ENCODE results near the gene GRHL1. TPM values are rescaled to one million over a fixed set of nuclear protein-coding genes. Genes with fewer than 3 reads are reported as not detected.

GRHL1 gene
- total RNA-seq, 2 experiments from 2014 or later, result 0.69 to 0.79 TPM

DNA sequence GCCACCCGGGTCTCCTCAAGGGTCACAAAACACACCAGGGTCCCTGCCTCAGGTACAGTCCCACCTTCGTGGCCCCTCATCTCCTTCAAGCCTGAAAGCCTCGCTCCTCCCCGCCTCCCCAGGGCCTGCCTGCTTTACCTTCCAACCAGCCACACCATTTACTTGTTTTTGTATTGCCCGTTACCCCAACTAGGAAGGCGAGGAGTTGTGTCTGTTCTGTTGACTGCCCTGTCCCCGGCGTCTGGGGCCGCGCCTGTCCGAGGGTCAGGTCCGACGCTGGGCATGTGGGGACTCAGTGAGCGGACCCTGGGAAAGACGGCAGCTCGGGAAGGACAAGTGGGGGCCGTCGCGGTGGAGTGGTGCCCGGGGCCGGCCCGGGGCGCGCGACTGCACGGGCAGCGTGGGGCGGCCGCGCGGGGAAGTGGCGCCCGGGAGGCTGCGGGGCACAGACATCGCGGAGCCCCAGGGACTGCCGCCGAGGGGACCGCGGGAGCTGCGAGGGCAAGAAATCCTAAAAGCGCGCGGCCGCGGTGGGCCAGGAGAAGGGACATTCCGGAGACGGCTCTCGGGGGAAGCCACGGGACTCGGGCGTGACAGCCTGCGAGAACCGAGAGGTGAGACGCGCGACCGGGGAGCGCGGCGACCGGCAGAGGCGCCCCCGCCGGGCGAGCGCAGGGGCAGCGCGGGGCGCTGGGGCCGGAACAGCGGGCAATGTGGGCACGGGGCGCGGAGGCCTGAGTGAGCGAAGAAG lies 797 bp upstream of the GRHL1 start:
- CTCF ChIA-PET, result no interaction called here
- Mint-ChIP-seq H3K36me3 (ENCODE audit: low read depth) (no peaks in the 10 kb centered on the region), H3K9me3 (no peaks in the 10 kb centered on the region), H3K27me3 (ENCODE audit: low read depth) (peaks cover 35% of the 10 kb centered on the region), H3K4me1 (ENCODE audit: low read depth) (peaks cover 2% of the 10 kb centered on the region), H3K27ac (no peak overlapping the region), H3K4me3 (peak overlapping the region; percentile 75)
- intact Hi-C loops (cut with micrococcal nuclease), result loop anchor here (1.0 to 10.0 kb wide), 6 partner anchors 26 to 499 kb away; partner anchors contain the start of gene TAF1B
- peak; percentile 58 for DNase-seq

GRCh38 chr2:9951272-9951521 lies 296 bp upstream of the GRHL1 start:
- CTCF ChIA-PET, result no interaction called here
- H3K27me3 Mint-ChIP-seq (ENCODE audit: low read depth), result peaks cover 32% of the 10 kb centered on the region
- intact Hi-C loops (cut with micrococcal nuclease), result loop anchor here (1.0 to 10.0 kb wide), 6 partner anchors 26 to 498 kb away; partner anchors contain the start of gene TAF1B
- H3K27ac Mint-ChIP-seq, result no peak overlapping the region
- no peaks in the 10 kb centered on the region for H3K36me3 Mint-ChIP-seq (ENCODE audit: low read depth)
- H3K4me3 Mint-ChIP-seq, result peak overlapping the region; percentile 75
- no peak for DNase-seq
- no peaks in the 10 kb centered on the region for H3K9me3 Mint-ChIP-seq
- H3K4me1 Mint-ChIP-seq (ENCODE audit: low read depth), result peaks cover 2% of the 10 kb centered on the region

GRCh38 chr2:9952286-9952737 lies 819 bp downstream of the GRHL1 start:
- peaks cover 2% of the 10 kb centered on the region for H3K4me1 Mint-ChIP-seq (ENCODE audit: low read depth)
- H3K27me3 Mint-ChIP-seq (ENCODE audit: low read depth), result peaks cover 32% of the 10 kb centered on the region
- DNase-seq, result no peak
- intact Hi-C loops (cut with micrococcal nuclease), result loop anchor here (10.0 kb wide), 1 partner anchor 138 kb away; no protein-coding TSS in a partner anchor
- H3K4me3 Mint-ChIP-seq, result peak overlapping the region; percentile 72
- H3K36me3 Mint-ChIP-seq (ENCODE audit: low read depth), result no peaks in the 10 kb centered on the region
- no peaks in the 10 kb centered on the region for H3K9me3 Mint-ChIP-seq
- CTCF ChIA-PET, result interaction anchor here (1.0 kb wide), 1 partner anchor 153 kb away, joined by 5 read pairs; no protein-coding TSS in a partner anchor
- no peak overlapping the region for H3K27ac Mint-ChIP-seq

DNA sequence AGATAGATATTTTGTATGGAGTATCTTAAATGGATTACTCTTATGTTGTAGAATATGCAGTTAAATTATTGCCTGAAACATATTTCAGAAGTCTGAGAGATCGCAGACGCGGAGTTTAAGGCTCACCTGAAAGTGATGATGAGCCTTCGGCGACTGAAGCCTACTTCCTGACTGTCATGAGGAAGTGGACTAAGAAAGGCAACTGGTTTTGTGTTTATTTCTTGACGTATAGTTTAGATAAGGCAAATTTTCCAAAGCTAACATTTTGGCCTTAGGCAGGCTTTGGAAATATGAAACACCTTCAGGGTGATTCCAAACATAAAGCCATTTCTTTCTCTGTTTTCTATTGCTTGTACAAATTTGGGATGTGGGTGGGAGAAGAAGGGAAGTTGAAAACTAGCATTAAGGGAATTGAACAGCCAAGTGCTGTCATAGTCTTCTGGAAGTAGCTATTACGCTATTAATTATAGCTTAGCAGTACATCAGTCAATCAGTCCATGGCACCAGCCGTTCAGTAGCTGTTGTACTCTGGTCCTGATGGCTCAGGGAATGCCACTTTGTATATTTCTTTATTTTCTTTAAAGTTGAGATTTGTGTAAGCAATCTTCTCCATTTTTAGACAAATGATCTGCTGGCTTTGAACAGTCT lies 1.5 kb downstream of the GRHL1 start:
- H3K4me3 Mint-ChIP-seq, result no peak overlapping the region
- peaks cover 38% of the 10 kb centered on the region for H3K27me3 Mint-ChIP-seq (ENCODE audit: low read depth)
- intact Hi-C loops (cut with micrococcal nuclease), result loop anchor here (10.0 kb wide), 1 partner anchor 138 kb away; no protein-coding TSS in a partner anchor

DNA sequence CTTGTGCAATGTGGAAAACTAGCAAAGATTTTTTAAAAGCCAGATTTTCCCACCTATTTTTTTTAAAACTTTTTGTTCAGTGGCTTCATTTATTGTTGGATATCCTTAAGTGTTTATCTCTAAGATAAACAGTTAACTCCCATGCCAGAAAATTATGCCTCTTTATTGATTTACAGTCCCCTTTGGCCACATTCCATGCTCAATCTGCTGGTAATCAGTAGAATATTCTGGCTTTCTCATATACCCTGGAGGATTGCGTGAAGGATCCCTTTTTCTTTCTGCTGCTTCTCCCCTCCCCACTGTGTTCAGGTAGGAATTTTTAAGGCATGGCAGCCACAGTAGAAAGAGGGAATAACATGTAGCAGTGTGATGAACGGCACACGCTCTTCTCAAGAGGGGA lies 2.6 kb downstream of the GRHL1 start:
- H3K27me3 Mint-ChIP-seq (ENCODE audit: low read depth), result peaks cover 38% of the 10 kb centered on the region
- no peak for DNase-seq
- intact Hi-C loops (cut with micrococcal nuclease), result loop anchor here (10.0 kb wide), 1 partner anchor 139 kb away; no protein-coding TSS in a partner anchor
- no peaks in the 10 kb centered on the region for H3K36me3 Mint-ChIP-seq (ENCODE audit: low read depth)
- CTCF ChIA-PET, result no interaction called here
- H3K27ac Mint-ChIP-seq, result no peak overlapping the region
- no peaks in the 10 kb centered on the region for H3K9me3 Mint-ChIP-seq
- H3K4me3 Mint-ChIP-seq, result no peak overlapping the region
- H3K4me1 Mint-ChIP-seq (ENCODE audit: low read depth), result peaks cover 2% of the 10 kb centered on the region

More for the DNA sequence above, 1.5 kb downstream of the GRHL1 start:
- no peaks in the 10 kb centered on the region for H3K9me3 Mint-ChIP-seq
- H3K36me3 Mint-ChIP-seq (ENCODE audit: low read depth), result no peaks in the 10 kb centered on the region
- H3K27ac Mint-ChIP-seq, result no peak overlapping the region
- DNase-seq, result no peak
- CTCF ChIA-PET, result interaction anchor here (1.0 kb wide), 1 partner anchor 153 kb away, joined by 5 read pairs; no protein-coding TSS in a partner anchor
- peaks cover 2% of the 10 kb centered on the region for H3K4me1 Mint-ChIP-seq (ENCODE audit: low read depth)

DNA sequence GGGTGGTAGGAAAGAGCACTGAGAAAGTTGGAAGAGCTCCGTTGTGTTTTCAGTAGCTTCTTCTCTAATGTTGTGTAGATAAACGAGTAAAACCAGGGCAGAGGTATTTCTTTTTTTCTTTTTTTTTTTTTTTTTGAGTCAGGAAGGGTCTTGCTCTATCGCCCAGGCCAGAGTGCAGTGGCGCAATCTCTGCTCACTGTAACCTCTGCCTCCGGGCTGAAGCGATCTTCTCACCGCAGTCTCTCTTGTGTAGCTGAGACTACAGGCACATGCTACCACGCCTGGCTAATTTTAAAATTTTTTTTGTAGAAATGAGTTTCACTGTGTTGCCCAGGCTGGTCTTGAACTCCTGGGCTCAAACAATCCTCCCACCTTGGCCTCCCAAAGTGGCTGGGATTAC lies 6.6 kb downstream of the GRHL1 start:
- Mint-ChIP-seq H3K9me3 (no peaks in the 10 kb centered on the region), H3K27ac (no peak overlapping the region), H3K4me3 (no peak overlapping the region), H3K36me3 (ENCODE audit: low read depth) (no peaks in the 10 kb centered on the region), H3K27me3 (ENCODE audit: low read depth) (peaks cover 20% of the 10 kb centered on the region), H3K4me1 (ENCODE audit: low read depth) (no peaks in the 10 kb centered on the region)
- CTCF ChIA-PET, result no interaction called here
- intact Hi-C loops (cut with micrococcal nuclease), result loop anchor here (10.0 kb wide), 1 partner anchor 143 kb away; no protein-coding TSS in a partner anchor
- DNase-seq, result no peak

- Mint-ChIP-seq H3K4me1 (ENCODE audit: low read depth) (no peaks in the 10 kb centered on the region), H3K27ac (no peak overlapping the region), H3K36me3 (ENCODE audit: low read depth) (no peaks in the 10 kb centered on the region), H3K9me3 (no peaks in the 10 kb centered on the region), H3K27me3 (ENCODE audit: low read depth) (peaks cover 11% of the 10 kb centered on the region), H3K4me3 (no peak overlapping the region)
- CTCF ChIA-PET, result no interaction called here
- intact Hi-C loops (cut with micrococcal nuclease), result loop anchor here (10.0 kb wide), 1 partner anchor 144 kb away; no protein-coding TSS in a partner anchor
- no peak for DNase-seq
Observed at GRCh38 chr2:9959262-9959661, 7.8 kb downstream of the GRHL1 start.

DNA sequence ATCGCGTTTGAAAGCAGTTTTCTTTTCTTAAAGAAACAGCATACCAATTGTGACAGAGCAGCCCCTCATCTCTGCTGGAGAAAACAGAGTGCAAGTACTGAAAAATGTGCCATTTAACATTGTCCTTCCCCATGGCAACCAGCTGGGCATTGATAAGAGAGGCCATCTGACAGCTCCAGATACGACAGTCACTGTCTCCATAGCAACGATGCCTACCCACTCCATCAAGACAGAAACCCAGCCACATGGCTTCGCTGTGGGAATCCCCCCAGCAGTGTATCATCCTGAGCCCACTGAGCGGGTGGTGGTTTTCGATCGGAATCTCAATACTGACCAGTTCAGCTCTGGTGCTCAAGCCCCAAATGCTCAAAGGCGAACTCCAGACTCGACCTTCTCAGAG lies 9.5 kb downstream of the GRHL1 start:
- CTCF ChIA-PET, result interaction anchor here (0.9 kb wide), 1 partner anchor 23 kb away, joined by 3 read pairs; no protein-coding TSS in a partner anchor
- no peak overlapping the region for H3K27ac Mint-ChIP-seq
- intact Hi-C loops (cut with micrococcal nuclease), result no loop called here
- no peak for DNase-seq
- H3K27me3 Mint-ChIP-seq (ENCODE audit: low read depth), result peaks cover 7% of the 10 kb centered on the region
- H3K9me3 Mint-ChIP-seq, result no peaks in the 10 kb centered on the region
- no peaks in the 10 kb centered on the region for H3K36me3 Mint-ChIP-seq (ENCODE audit: low read depth)
- H3K4me3 Mint-ChIP-seq, result no peak overlapping the region
- H3K4me1 Mint-ChIP-seq (ENCODE audit: low read depth), result peaks cover 10% of the 10 kb centered on the region

GRCh38 chr2:9964334-9964980 lies 13.0 kb downstream of the GRHL1 start:
- H3K27me3 Mint-ChIP-seq (ENCODE audit: low read depth), result no peaks in the 10 kb centered on the region
- peaks cover 12% of the 10 kb centered on the region for H3K4me1 Mint-ChIP-seq (ENCODE audit: low read depth)
- DNase-seq, result no peak
- CTCF ChIA-PET, result interaction anchor here (0.7 to 2.1 kb wide), 3 partner anchors 8 to 20 kb away, joined by 3 to 8 read pairs (median 3); no protein-coding TSS in a partner anchor
- H3K36me3 Mint-ChIP-seq (ENCODE audit: low read depth), result no peaks in the 10 kb centered on the region
- H3K27ac Mint-ChIP-seq, result no peak overlapping the region
- intact Hi-C loops (cut with micrococcal nuclease), result no loop called here
- no peak overlapping the region for H3K4me3 Mint-ChIP-seq
- no peaks in the 10 kb centered on the region for H3K9me3 Mint-ChIP-seq

DNA sequence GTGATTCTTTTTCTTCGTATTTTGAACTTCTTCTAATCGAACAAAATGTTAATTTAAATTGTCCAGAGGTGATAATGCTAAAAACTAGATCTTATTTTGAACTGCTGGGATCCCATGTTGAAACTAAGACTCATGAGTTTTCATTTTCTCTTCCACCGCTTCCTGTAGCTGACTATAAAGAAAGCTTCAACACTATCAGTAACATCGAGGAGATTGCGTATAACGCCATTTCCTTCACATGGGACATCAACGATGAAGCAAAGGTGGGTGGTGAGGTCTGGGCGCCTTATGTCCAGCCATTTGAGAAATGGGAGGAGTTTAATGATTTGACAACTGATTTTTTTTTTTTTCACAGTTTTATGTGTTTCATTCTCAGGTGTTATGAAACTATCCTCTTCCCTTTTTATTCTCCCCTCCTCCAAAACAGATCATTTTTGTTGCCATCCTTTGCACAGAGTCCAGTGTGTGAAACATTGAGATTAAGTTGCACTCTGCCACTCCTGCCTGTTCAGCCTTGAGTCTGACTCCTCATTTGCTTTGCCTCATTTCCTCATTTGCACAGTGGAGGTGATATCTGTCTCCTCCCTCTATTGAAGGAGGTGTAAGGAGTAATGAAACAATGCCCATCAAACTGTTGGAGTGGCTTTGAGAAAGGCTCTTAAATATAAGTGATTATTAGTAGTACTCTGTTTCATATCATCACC lies 13.8 kb downstream of the GRHL1 start:
- CTCF ChIA-PET, result interaction anchor here (0.7 kb wide), 1 partner anchor 9 kb away, joined by 3 read pairs; no protein-coding TSS in a partner anchor
- H3K4me1 Mint-ChIP-seq (ENCODE audit: low read depth), result peaks cover 12% of the 10 kb centered on the region
- H3K4me3 Mint-ChIP-seq, result peak overlapping the region; percentile 55
- DNase-seq, result peak; percentile 15
- peak overlapping the region; percentile 10 for H3K27ac Mint-ChIP-seq
- H3K9me3 Mint-ChIP-seq, result no peaks in the 10 kb centered on the region
- no peaks in the 10 kb centered on the region for H3K27me3 Mint-ChIP-seq (ENCODE audit: low read depth)
- no peaks in the 10 kb centered on the region for H3K36me3 Mint-ChIP-seq (ENCODE audit: low read depth)
- intact Hi-C loops (cut with micrococcal nuclease), result no loop called here

GRCh38 chr2:9966491-9967022 lies 15.1 kb downstream of the GRHL1 start:
- H3K4me1 Mint-ChIP-seq (ENCODE audit: low read depth), result peaks cover 12% of the 10 kb centered on the region
- H3K36me3 Mint-ChIP-seq (ENCODE audit: low read depth), result no peaks in the 10 kb centered on the region
- no peak overlapping the region for H3K4me3 Mint-ChIP-seq
- CTCF ChIA-PET, result interaction anchor here (1.3 kb wide), 1 partner anchor 153 kb away, joined by 4 read pairs; no protein-coding TSS in a partner anchor
- no peaks in the 10 kb centered on the region for H3K9me3 Mint-ChIP-seq
- no peaks in the 10 kb centered on the region for H3K27me3 Mint-ChIP-seq (ENCODE audit: low read depth)
- intact Hi-C loops (cut with micrococcal nuclease), result no loop called here
- no peak for DNase-seq
- no peak overlapping the region for H3K27ac Mint-ChIP-seq

All from activated naive CD4-positive, alpha-beta T cell treated with anti-CD3 and anti-CD28 coated beads for 36 hours (primary cell).